Left colon (tissue), 2 donors: ENCODE results near the gene DOCK10. TPM values are rescaled to one million over a fixed set of nuclear protein-coding genes. Genes with fewer than 3 reads are reported as not detected.

Source experiments
- ATAC-seq: fragments of 200-7000 bp; cut with Tn5 transposase; one replicate; pipeline ENCODE4 v1.9.1; 2020; ENCODE audit warnings: mild to moderate bottlenecking, moderate library complexity
- DNase-seq, 2 donors: peaks; one replicate each; pipeline ENCODE4 v3.0.0-alpha.2; 2020
- intact Hi-C, 2 donors: fragments of 100-400 bp; cut with DNase I in 1 of 2; cut with micrococcal nuclease in 1 of 2; formaldehyde crosslinking; loops; one replicate each; pipeline versions ENCODE4 v1.11.2 to v1.14.0; 2022; cut with DNase I, micrococcal nuclease
- total RNA-seq, 2 donors: library from RNA; stranded (reverse); fragmentation: NEBNext Ultra II Directional; extraction: Animal tissue kit (Norgen Biotek cat#: 25700); gene quantifications; one replicate each; pipeline ENCODE4 v1.2.1, GENCODE V29; 2021
- donor health status: DM: no; HTN: no; CAD: no.
- donor health status: DM: yes; HTN: yes; CAD: no.

Gene DOCK10
- total RNA-seq, 2 donors from 2014 or later = 11.9 to 14.0 TPM

DNA sequence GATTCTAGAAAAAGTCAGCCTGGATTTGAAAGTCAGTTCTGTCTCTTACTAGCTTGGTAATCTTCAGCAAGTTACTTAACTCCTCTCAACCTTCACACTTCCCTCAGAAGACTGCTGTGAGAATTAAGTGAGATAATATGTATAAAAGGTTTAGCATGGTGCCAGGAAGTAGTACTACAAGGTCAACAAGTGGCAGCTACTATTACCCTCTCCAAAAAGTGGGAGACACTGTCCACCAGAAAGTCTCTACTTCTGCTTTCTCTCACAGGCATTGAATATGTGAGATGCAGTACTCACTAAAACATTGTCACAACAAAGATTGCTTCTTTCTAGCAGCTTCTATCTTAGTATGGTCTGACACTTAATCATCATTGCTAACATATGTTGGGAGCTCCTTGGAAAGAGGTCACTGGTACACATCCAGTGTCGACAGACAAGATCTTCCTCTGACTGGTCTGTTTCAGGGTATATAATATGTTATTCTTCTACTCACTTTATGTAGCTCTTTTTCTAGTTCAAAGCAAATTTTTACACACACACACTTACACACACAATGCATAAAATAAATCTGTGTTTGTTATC, 47.9 kb downstream of the DOCK10 start:
- DNase-seq = no peak
- intact Hi-C loops = no loop called here
- ATAC-seq = no peak

DNA sequence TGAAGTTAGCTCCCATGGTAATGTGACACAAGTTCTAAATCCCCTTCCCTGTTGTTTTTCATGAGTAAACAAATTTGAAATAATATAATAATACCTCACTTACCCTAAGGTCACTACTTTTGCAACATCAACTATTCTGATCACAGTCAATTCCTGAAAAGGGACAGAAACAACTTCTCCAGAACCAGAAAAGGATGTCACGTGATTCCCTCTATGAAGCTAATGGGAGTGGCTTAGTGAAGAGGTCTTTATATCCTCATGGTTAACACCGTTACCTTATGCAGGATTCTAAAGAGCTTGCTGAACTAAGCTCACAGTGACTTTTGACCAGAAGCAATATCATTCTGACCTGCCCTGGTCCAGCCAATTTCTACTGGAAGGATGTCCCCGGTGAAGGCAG, 51.6 kb downstream of the DOCK10 start:
- DNase-seq = no peak
- intact Hi-C loops = no loop called here
- ATAC-seq = no peak

DNA sequence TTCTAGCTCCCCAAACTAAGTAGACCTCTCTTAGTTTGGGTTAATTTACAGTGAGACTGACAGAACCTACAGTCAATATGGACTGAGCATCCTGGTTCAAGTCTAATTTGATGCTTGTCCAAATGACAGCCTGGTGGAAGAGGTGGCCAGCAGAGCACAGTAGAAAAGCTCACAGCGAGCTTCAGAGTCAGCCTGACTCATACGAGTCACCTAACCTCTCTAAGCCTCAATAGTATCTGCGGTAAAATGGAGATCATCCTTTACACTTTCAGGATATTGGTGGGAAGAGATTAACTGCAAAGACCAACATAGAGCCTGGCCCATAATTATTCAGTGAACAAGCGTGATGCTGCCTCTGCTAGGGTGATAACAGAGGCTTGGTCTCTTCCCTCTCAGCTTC, 54.5 kb downstream of the DOCK10 start:
- DNase-seq (no peak), ATAC-seq (no peak)
- intact Hi-C loops = no loop called here

DNA sequence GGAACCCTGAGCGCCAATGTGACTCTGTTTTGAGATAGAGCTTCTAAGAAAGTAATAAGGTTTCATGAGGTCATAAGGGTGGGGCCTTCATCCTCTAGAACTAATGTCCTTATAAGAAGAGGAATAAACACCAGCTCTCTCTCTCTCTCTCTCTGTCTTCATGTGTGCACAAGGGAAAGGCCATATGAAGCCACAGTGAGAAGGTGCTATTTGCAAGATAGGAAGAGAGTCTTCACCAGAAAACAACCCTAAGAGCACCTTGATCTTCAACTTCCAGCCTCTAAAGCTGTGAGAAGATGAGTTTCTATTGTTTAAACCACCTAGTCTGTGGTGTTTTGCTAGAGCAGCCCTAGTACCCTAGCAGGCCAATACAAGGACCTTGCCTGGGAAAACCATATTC, 55.8 kb downstream of the DOCK10 start:
- DNase-seq = no peak
- intact Hi-C loops = no loop called here
- ATAC-seq = no peak

DNA sequence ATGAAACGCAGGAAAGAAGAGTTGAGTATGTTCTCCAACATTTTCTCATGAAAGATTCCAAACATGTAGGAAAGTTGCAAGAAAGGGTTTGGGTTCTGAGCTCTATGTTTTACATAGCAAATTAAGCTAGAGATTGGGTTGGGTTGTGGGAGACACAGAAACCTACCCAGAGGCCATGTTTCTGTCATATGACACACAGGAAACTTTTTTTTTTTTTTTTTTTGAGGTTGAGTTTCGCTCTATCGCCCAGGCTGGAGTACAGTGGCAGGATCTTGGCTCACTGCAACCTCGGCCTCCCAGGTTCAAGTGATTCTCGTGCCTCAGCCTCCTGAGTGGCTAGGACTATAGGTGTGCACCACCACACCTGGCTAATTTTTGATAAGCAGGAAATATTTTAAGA, 57.6 kb downstream of the DOCK10 start:
- DNase-seq (no peak), ATAC-seq (no peak)
- intact Hi-C loops = no loop called here

DNA sequence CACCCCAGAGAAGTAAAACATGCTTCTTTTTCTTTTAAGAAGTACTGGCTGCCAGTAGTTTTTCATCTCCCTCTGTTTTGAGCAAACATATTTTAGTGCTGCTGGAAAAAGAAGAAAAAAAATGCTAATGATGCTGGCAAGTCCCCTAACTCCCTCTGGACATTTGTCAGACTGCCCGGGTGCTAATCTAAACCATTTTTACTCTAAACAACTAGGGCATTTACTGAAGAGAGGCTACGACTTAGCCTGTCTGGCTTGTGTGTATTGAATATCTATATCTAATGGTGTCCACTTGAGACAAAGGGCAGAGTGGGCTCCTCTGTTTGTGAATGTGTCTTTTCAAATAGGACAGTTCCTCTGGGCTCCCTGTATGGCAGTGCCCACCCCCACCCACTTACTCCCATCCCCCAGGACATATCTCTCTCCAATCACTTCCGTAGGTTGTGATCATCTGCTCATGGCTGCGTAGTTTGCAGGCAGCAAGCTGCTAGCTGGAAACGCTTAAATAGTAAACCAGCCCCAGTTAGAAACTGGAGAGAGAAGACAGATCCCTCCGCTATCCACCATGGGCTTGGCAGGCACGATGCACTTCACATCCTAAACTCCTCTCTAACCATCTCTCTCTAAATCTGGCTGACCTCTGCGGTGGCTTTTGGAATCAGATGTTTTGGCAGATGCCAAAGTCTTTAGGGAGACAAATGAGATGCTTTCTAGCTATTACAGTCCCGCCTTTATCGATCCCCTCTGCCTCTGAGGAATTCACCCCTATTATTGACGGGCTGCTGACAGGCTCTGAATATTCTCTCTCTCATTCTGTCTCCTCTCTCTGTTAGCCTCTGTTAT, 58.3 kb downstream of the DOCK10 start:
- no peak for ATAC-seq
- intact Hi-C loops = no loop called here
- DNase-seq = no peak

DNA sequence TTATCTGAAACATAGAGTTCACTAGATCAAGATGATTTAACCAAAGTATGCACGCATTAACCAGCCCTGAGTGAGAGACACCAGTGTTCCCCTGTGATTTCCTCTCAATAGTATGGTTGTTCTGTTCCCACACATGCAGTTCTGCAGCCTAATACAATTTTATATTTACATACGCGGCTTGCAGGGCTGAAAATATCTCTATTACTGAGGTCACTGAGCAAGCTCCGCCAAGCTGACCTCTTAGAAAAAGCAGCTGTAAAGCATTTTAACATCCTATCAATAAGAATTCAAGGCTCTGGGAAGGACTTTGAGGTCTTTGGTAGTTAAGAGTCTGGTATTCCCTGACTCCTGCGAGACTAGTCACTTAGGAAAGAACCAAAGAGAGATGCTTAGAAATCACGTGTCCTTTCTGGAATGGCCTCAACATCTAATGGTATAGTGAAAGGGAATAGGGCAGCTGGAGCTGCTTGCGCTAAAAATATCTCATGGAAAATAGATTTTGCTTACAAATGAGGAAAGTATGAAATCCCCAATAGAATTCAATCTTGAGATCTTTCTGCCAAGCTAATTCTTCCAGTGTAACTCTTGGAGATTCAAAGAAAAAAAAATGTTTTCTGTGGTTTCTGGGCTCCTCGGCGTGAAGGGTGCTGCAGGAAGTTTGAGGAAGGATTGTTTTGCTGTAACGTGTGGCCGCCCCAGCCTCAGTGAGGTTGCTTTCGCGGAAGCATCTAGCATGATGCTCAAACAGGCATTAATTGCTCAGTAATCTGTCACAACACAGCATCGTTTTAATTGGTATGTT, 59.2 kb downstream of the DOCK10 start:
- no peak for ATAC-seq
- DNase-seq = peak in 1 of 2 donors; percentile 36
- intact Hi-C loops = no loop called here

DNA sequence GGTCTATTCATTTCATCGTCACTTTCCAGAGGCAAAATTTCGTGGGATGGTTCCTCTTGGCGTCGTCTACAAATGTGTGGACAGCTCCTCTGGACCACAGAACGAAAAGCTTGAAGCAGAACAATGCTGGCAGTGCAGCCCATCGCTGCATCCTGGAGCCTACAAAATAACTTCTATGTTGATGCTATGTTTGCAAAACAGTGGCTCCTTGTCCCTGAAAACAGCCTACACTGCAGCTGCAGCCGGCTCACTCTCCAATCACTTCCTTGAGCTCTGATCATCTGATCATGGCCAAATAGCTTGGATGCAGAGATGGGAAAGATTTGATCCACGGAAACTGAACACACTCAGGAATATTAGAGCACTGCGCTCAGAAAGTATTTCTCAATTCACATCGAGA, 60.0 kb downstream of the DOCK10 start:
- DNase-seq = no peak
- intact Hi-C loops = no loop called here
- no peak for ATAC-seq

DNA sequence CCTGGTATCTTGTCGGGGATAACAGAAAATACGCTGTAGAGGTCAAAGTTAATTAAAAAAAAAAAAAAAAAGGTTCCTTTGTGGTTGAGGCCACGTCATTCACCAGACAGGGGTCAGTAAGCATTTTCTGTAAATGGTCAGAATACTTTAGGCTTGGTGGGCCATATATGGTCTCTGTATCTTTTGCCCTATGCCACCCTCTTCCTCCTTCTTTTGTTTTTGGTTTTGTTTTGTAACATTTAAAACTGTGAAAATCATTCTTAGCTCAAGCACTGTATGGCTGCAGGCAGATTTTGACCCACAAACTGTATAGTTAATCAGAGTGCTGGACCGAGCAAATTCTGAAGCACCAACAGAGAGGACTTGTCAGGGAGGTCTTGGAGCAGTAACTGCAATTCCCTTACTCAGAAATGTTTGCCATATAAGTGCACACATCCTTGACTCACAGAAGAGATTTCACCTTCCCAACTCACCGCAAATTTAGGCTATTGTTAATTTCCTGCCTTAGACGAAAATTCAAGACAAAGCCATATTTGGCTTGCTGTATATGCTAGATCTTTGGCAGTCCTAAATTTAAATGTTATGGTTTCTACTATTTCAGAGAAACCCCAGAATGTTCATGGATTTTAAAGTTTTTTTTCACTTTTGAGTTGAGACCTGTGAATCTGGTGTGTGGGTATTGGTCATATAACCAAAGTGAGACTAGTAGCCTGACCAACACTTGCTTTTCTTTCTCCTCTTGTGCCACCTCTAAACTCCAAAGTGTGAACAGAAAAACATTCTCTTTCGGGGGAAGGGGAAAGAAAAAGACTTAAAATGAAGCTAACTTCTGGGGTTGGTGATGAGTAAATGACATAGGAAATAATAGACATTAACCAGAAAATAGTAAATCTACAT, 65.4 kb downstream of the DOCK10 start:
- intact Hi-C loops = no loop called here
- DNase-seq (no peak), ATAC-seq (no peak)

DNA sequence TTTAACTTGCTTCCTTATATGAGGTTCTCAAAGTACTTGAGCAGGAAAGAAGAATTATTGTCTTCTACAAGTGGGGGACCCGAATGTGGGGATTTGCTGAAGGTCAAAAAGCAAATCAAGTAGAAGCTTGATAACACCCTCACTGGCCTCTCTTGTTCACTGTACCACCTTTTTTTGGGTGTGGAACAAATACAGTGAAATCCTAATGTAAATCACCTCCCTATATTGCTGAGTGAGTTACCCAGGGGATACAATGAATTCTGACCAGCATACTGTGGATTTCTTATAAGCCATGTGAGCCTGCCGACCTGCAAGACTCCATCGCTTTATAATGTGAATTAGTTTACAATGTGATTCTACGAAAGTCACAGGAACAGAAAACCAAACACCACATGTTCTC, 66.5 kb downstream of the DOCK10 start:
- no peak for DNase-seq
- ATAC-seq = no peak
- intact Hi-C loops = no loop called here

DNA sequence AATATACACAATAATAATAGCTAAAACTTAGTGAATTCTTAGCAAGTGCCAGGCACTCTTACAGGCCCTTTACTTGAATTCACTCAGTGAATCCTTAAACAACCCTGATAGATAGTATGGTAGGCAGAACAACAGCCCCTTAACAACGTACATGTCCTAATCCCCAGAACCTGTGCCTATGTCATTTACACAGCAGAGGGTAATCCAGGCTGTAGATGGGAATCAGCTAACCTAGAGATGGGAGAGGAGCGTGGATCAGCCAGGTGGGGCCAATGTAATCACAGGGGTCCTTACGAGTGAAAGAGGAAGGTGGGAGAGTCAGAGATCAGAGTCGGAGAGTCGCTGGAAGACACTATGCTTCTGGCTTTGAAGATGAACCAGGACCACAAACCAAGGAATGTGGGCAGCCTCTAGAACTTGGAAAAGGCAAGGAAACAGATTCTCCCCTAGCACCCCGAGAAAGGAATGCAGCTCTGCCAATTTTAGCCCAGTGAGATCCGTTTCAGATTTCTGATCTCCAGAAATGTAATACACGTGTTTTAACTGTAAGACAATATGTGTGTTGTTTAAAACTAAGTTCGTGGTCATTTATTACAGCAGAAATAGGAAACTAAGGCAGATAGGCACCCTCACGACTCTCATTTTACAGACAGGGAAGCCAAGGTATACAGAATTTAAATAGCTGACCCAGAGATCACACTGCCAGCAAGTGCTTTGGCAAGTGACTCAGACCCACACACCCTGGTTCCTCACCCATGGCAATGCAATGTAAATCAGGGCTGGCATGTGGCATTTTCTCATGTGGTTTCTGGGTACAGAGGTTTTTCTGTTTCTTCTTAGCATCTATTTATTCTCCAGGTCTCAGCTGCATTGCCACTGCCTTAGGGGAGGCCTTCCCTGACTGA, 68.9 kb downstream of the DOCK10 start:
- intact Hi-C loops = no loop called here
- ATAC-seq = peak; percentile 61
- DNase-seq = peak; percentile 44 to 67

DNA sequence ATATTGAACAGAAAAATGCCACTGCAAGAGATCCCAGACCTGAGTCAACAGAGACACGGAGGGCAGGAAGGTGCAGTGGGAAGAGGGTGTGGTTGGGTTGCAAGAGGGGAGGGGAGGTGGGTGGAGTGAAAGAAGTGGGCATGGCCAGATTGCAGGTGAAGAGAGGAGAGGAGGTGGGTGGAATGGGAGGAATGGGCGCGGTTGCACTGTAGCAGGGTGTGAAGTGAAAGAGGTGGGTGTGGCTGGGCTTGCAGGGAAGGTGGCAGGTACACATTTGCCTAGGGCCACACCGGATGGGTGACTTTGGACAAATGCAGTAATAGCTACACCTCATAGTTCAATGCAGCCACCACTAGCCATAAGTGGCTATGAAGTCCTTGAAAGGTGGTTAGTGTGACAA, 71.1 kb downstream of the DOCK10 start:
- peak; percentile 92 for ATAC-seq
- intact Hi-C loops = no loop called here
- DNase-seq = peak; percentile 86 to 97

DNA sequence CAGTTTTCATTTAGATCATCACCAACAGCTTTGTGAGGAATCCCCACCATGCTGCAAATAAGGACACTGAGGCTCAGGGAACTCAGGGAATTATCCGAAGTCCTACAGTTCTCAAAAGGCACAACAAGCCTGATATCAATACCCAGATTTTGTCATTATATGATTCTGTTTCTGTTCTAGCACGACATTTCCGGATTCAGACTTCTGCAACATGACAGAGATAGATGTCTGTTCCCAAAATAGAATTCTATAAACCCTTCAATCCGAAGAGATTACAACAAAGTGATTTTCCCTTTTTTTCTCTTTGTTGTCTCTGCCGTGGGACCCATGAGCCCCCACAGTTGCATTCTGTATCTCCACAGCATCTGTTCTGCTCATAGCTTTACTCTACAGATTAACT, 72.0 kb downstream of the DOCK10 start:
- ATAC-seq (no peak), DNase-seq (no peak)
- intact Hi-C loops = no loop called here

DNA sequence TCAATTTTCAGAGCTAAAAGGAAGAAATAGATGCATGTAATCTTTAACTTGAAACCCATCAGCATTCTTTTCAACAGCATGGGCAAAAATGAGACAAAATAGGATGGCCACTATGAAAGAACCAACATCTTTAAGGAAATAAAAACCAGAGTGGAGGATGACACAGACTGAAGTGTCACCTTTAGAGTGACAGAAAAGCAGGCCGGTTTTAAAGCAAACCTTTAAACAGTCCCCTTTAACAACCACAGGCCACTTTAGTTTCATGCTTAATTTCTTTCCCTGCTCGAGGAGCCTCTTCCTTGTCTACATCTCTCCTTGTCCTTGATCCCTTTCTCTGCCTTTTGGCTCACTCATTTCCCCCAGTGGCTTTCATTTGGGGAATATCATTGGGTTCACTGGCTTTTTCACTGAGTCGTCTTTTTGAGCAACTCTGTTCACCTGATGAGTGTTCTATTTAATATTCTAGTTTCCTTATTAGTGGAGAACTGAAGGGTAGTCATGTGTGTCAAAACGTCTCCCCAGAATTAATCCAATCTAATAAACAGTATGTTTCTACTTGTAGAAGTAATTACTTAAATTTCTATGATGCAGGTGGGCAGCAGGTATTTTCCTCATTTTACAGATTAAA, 72.5 kb downstream of the DOCK10 start:
- intact Hi-C loops = no loop called here
- ATAC-seq = no peak
- no peak for DNase-seq

DNA sequence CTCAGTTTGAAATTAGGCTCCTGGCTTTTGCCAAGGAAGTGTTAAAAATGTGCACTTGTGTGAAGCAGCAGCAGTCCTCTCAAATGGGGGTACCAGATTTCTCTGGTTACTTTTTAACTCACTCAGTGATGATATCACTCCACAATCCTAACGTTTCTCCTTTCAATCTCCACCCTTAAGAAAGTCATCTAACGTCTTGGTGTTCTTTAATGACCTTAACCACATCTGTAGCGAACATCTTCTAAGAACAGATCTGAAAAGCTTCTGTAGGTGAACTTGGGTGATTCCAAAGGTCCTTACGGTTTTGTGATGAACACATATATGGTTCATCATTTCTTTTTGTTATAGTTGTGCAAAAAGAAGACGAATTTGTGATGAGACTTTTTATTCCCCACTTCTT, 73.2 kb downstream of the DOCK10 start:
- ATAC-seq (no peak), DNase-seq (no peak)

DNA sequence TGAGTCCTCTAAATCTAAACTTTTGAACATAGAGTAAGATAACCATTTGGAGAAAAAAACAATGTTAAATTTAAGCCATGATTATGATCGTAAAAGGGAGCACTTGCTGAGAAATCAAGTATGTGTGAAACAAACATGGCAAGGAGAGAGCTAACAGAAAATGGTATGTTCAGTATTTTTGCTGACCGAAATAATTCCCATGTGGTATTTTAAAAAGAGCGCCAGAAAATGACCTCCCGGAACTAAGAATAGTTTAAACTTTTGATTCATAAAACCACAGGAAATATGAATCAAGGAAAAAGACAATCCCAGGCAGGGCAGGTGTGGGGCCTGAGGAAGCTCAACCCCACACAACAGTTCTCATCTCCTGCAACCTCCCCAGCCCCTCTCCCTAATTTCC, 74.2 kb downstream of the DOCK10 start:
- DNase-seq (no peak), ATAC-seq (no peak)
- intact Hi-C loops = no loop called here

More for the DNA sequence above, 73.2 kb downstream of the DOCK10 start:
- intact Hi-C loops = no loop called here

DNA sequence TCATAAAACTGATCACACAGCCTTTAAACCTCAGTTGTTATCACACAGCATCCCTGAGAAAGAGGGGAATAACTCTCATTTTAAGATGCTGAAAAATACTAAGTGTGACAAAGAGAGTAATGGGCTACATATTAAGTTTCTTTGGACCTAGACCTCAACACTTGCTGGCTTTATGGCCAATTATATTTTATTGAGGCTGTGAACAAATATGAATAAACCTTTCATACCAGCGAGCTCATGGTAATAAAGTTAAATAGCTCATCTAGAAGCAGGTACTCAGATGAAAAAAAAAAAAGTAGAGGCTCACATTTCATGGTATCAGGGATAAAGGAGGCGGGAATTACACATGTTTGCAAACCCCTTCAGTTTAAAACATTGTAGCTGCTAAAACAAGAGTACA, 75.7 kb downstream of the DOCK10 start:
- intact Hi-C loops = no loop called here
- DNase-seq (no peak), ATAC-seq (peak; percentile 69)

DNA sequence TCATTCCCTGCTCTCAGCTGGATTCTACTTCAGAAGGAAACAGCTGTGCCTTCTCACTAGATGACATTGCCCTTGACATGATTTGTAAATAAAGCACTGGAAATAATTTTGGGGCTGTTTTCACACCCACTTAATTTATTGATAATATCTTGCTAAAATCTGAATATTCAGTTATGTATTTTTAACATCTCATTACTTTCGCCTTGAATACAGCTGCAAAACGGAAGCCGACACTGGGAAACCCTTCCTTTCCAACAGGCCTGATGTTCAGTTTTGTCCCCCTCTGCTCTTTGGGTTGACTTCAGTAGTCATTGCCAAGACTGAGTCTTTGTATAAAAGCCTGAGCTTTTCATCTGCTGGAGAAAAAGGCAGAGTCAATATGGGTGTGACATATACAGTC, 82.7 kb downstream of the DOCK10 start:
- DNase-seq (no peak), ATAC-seq (peak; percentile 63)
- intact Hi-C loops = no loop called here
